Esophagus muscularis mucosa (tissue), 4 donors: ENCODE results near the gene FANCI. TPM values are rescaled to one million over a fixed set of nuclear protein-coding genes. Genes with fewer than 3 reads are reported as not detected.

Source experiments
- DNase-seq: peaks from one replicate; pipeline ENCODE4 v3.0.0-alpha.2; 2017; ENCODE audit errors: extremely low spot score
- H3K27ac ChIP-seq, 4 donors: fragments of 200-600 bp; sonication (generic); replicated peaks in 1 of 4; 1 replicate in 3 of 4; 2 replicates in 1 of 4; pipeline ENCODE4 v1.5.1; 2016 to 2019; ENCODE audit warnings: mild to moderate bottlenecking in 1 of 4
- H3K27me3 ChIP-seq, 4 donors: fragments of 200-600 bp; sonication (generic); one replicate each; pipeline versions ENCODE4 v1.5.1 to v1.6.0; 2016 to 2019
- H3K36me3 ChIP-seq, 4 donors: fragments of 200-600 bp; sonication (generic); one replicate each; pipeline ENCODE4 v1.5.1; 2016 to 2019
- H3K4me1 ChIP-seq, 4 donors: fragments of 200-600 bp; sonication (generic); one replicate each; pipeline ENCODE4 v1.5.1; 2016 to 2019
- H3K4me3 ChIP-seq, 4 donors: fragments of 200-600 bp; sonication (generic); 1 replicate in 2 of 4; 2 replicates in 2 of 4; pipeline ENCODE4 v1.5.1; 2016 to 2019; ENCODE audit warnings: mild to moderate bottlenecking in 4 of 4, moderate library complexity in 1 of 4
- H3K9me3 ChIP-seq, 4 donors: fragments of 200-600 bp; sonication (generic); 1 replicate in 3 of 4; 2 replicates in 1 of 4; pipeline ENCODE4 v1.5.1; 2016 to 2019
- CTCF ChIP-seq, 3 experiments: fragments of 200-600 bp in 2 of 3; fragments of 450-650 bp in 1 of 3; sonication (generic) in 2 of 3; IDR thresholded peaks; one replicate each; pipeline ENCODE4 v1.5.1; 2017 to 2019; ENCODE audit warnings: antibody characterized with exemption in 3 of 3, mild to moderate bottlenecking in 2 of 3, moderate library complexity in 1 of 3
- EP300 ChIP-seq: sonication (generic); formaldehyde crosslinking; IDR thresholded peaks from one replicate; pipeline ENCODE4 v1.6.1; 2017; ENCODE audit warnings: antibody characterized with exemption
- POLR2A ChIP-seq: fragments of 450-650 bp; IDR thresholded peaks from one replicate; pipeline ENCODE4 v1.6.1; 2017; ENCODE audit warnings: antibody characterized with exemption, moderate library complexity, mild to moderate bottlenecking, low read depth
- POLR2AphosphoS5 ChIP-seq, 2 donors: sonication (generic); formaldehyde crosslinking; IDR thresholded peaks; one replicate each; pipeline ENCODE4 v1.6.1; 2017; ENCODE audit warnings: antibody characterized with exemption in 2 of 2
- WGBS: methylation state at CpG from one replicate; pipeline ENCODE4 v1.1.5; 2018; 5-methylcytosine and 5-hydroxymethylcytosine counted together
- intact Hi-C: fragments of 100-400 bp; cut with DNase I; formaldehyde crosslinking; loops from one replicate; pipeline ENCODE4 v1.15.1; 2023
- total RNA-seq, 4 donors: library from RNA; depleted of rRNA; stranded (reverse); fragments of >200 nt; gene quantifications; one replicate each; pipeline versions ENCODE4 v1.1.0 to v1.2.1, GENCODE V29; 2016

FANCI gene
- total RNA-seq, 4 donors from 2014 or later = 3.5 to 10.2 (median 4.0) TPM

DNA sequence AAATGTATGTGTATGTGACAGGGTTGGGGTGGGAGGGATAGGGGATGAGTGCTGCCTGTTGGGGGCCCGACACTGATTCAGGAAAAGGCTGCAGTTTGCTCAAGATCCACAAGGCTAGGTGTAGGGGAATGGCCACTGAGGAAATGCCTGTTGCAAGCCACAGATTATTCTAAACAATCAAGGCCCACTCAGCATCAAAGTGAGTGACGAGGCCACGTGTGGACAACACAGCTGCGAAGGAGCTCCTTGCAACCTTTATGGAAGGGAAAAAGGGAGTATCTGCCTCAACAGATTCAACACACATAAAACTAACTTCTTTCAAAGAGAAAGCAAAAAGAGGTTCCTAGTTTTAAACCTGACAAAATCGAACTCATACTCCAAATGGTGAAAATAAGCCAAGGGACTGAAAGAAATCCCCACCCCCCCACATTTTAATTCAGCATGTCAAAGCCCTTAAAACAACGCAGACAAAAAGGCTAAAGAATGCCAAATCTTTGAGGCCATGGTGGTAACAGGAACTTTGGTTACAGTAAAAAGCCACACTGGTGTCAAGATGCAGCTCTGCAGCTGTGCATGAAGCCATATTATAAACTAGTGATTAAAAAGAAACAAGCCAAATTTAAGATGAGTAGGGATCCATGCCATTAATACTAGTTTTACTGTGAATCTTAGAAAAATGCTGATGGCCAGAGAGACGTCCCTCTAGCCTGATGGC is 87.3 kb downstream of the FANCI start:
- intact Hi-C loops = loop anchor here (5.0 kb wide), 1 partner anchor 89 kb away; the partner anchor contains the start of gene FANCI
- TF ChIP-seq EP300 (no peak), POLR2AphosphoS5 (IDR thresholded peaks at IDR 0.05) (no peak), POLR2A (no peak), CTCF (IDR thresholded peaks at IDR 0.05) (no peak)
- Histone ChIP-seq H3K4me3 (no peak overlapping the region), H3K36me3 (peaks cover 46 to 76% (median 71%) of the 10 kb centered on the region in 4 donors), H3K27me3 (no peaks in the 10 kb centered on the region), H3K27ac (no peak overlapping the region), H3K9me3 (no peaks in the 10 kb centered on the region), H3K4me1 (peaks cover 55 to 74% (median 65%) of the 10 kb centered on the region in 4 donors)
- DNase-seq = no peak
- WGBS = 76% methylated on average over 7 of the region's 7 CpGs

DNA sequence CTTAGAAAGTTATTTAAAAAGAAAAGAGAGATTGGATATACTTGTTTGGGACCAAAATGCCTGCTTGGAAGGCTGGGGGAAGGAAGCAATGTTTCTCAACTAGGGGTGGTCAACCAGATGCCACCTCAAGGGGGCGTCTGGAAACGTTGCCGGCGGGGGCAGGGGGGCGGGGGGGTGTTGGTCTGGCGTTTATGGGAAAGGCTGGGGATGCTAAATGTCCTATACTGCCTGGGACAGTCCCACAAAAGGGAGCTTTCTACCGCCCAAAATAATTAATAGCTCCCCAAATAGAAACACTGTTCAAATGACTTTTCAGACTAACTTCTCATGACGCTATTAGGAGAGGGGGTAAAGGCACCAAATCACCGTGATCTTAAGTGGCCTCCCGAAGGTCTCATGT is 88.7 kb downstream of the FANCI start:
- intact Hi-C loops = loop anchor here (5.0 kb wide), 1 partner anchor 90 kb away; the partner anchor contains the start of gene FANCI
- WGBS = 23% methylated on average over 10 of the region's 10 CpGs
- Histone ChIP-seq H3K36me3 (peaks cover 32 to 62% (median 57%) of the 10 kb centered on the region in 4 donors), H3K9me3 (no peaks in the 10 kb centered on the region), H3K4me1 (peaks cover 55 to 77% (median 65%) of the 10 kb centered on the region in 4 donors), H3K27ac (no peak overlapping the region), H3K4me3 (peak overlapping the region in 3 of 4 donors; percentile 11 to 94 (median 84)), H3K27me3 (no peaks in the 10 kb centered on the region)
- TF ChIP-seq EP300 = no peak
- peak in 2 of 3 experiments; percentile 23 to 30 for TF ChIP-seq CTCF (IDR thresholded peaks at IDR 0.05)
- DNase-seq = no peak

- TF ChIP-seq POLR2AphosphoS5 (IDR thresholded peaks at IDR 0.05) (no peak), EP300 (no peak), CTCF (IDR thresholded peaks at IDR 0.05) (no peak), POLR2A (no peak)
- H3K4me3 ChIP-seq = peak overlapping the region; percentile 70 to 94 (median 86)
- no peaks in the 10 kb centered on the region for H3K9me3 ChIP-seq
- DNase-seq = no peak
- 73% methylated on average over 10 of the region's 57 CpGs for WGBS
- H3K27ac ChIP-seq = peak overlapping the region in 1 of 4 donors; percentile 96
- no peaks in the 10 kb centered on the region for H3K27me3 ChIP-seq
- peaks cover 31 to 54% (median 49%) of the 10 kb centered on the region in 4 donors for H3K36me3 ChIP-seq
- intact Hi-C loops = loop anchor here (5.0 kb wide), 1 partner anchor 91 kb away; the partner anchor contains the start of gene FANCI
- peaks cover 55 to 73% (median 65%) of the 10 kb centered on the region in 4 donors for H3K4me1 ChIP-seq
These were observed 89.5 kb downstream of the FANCI start for GRCh38 chr15:89333011-89333860.

DNA sequence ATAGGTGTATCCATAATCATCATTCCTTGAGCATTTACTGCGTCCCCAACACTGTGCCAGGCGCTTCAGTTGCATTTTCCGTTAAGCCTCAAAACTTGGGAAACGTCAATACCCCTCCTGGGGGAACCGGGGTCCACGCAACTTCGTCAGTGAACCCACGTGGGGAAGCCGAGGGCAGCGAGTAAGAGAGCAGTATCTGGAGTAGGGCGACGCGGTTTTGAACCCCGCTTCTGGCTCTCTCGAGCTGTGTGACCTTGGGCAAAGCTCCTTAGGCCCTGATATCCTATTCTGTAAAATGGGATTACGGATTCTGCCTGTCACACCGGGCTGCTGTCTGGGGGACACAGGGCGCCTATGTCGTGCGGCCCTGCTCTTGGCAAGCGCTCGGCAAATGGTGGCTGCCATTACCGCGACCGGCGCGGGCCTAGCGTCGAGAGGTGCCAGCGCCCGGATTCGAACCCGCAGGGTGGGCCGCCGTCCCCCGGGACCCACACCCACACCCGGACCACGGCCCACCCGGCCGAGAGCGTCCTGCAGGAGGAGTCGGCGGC is 90.3 kb downstream of the FANCI start:
- intact Hi-C loops = loop anchor here (5.0 kb wide), 1 partner anchor 92 kb away; the partner anchor contains the start of gene FANCI
- no peaks in the 10 kb centered on the region for H3K9me3 ChIP-seq
- TF ChIP-seq EP300 = no peak
- TF ChIP-seq CTCF (IDR thresholded peaks at IDR 0.05) = no peak
- TF ChIP-seq POLR2A = no peak
- no peak for TF ChIP-seq POLR2AphosphoS5 (IDR thresholded peaks at IDR 0.05)
- peaks cover 23 to 46% (median 41%) of the 10 kb centered on the region in 4 donors for H3K36me3 ChIP-seq
- H3K27ac ChIP-seq = peak overlapping the region; percentile 88 to 96 (median 94)
- WGBS = 4% methylated on average over 8 of the region's 43 CpGs
- peak overlapping the region; percentile 70 to 94 (median 86) for H3K4me3 ChIP-seq
- no peaks in the 10 kb centered on the region for H3K27me3 ChIP-seq
- DNase-seq = no peak
- H3K4me1 ChIP-seq = peaks cover 54 to 65% (median 59%) of the 10 kb centered on the region in 4 donors
